Measurements from ENCODE around the gene SLAMF7.
"Not testable (repeated sequence)": the region's sequence is repeated elsewhere in the genome, so short reads cannot be mapped to it uniquely, and the experiment has no call there.

DNA sequence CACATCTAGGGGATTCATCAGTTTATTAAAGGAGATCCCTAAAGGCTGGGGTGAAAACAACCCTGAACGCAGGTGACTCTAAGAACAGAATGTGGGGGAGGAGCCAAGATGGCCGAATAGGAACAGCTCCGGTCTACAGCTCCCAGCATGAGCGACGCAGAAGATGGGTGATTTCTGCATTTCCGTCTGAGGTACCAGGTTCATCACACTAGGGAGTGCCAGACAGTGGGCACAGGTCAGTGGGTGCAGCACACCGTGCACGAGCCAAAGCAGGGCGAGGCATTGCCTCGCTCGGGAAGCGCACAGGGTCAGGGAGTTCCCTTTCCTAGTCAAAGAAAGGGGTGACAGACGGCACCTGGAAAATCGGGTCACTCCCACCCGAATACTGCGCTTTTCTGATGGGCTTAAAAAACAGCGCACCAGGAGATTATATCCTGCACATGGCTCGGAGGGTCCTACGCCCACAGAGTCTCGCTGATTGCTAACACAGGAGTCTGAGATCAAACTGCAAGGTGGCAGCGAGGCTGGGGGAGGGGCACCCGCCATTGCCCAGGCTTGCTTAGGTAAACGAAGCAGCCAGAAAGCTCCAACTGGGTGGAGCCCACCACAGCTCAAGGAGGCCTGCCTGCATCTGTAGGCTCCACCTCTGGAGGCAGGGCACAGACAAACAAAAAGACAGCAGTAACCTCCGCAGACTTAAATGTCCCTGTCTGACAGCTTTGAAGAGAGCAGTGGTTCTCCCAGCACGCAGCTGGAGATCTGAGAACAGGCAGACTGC lies 44.1 kb downstream of the SLAMF7 start:
- TF ChIP-seq, protein P1, sequence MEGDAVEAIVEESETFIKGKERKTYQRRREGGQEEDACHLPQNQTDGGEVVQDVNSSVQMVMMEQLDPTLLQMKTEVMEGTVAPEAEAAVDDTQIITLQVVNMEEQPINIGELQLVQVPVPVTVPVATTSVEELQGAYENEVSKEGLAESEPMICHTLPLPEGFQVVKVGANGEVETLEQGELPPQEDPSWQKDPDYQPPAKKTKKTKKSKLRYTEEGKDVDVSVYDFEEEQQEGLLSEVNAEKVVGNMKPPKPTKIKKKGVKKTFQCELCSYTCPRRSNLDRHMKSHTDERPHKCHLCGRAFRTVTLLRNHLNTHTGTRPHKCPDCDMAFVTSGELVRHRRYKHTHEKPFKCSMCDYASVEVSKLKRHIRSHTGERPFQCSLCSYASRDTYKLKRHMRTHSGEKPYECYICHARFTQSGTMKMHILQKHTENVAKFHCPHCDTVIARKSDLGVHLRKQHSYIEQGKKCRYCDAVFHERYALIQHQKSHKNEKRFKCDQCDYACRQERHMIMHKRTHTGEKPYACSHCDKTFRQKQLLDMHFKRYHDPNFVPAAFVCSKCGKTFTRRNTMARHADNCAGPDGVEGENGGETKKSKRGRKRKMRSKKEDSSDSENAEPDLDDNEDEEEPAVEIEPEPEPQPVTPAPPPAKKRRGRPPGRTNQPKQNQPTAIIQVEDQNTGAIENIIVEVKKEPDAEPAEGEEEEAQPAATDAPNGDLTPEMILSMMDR (IDR thresholded peaks at IDR 0.05): not testable (repeated sequence)
- TF ChIP-seq EZH2 (IDR thresholded peaks at IDR 0.05; ENCODE audit: borderline replicate concordance, insufficient read depth, low read depth, low read length, poor library complexity, severe bottlenecking): not testable (repeated sequence)

Data from B cell (primary cell).